IPS-15b (cell line): Measurements from ENCODE around the gene NT5DC2.

Source experiments
- H3K27me3 ChIP-seq: one replicate; pipeline ENCODE4 v1.6.1; 2013; ENCODE audit warnings: low read length; ENCODE audit not compliant: control insufficient read depth, insufficient read depth
- H3K36me3 ChIP-seq: one replicate; pipeline ENCODE4 v1.6.1; 2013; ENCODE audit warnings: low read length; ENCODE audit not compliant: control insufficient read depth, insufficient read depth
- H3K4me1 ChIP-seq: one replicate; pipeline ENCODE4 v1.6.1; 2013; ENCODE audit warnings: mild to moderate bottlenecking, low read length; ENCODE audit not compliant: control insufficient read depth, insufficient read depth
- H3K4me3 ChIP-seq: one replicate; pipeline ENCODE4 v1.5.1; 2013; ENCODE audit warnings: low read depth, low read length
- H3K9ac ChIP-seq: one replicate; pipeline ENCODE4 v1.6.1; 2013; ENCODE audit warnings: low read depth, mild to moderate bottlenecking, low read length
- H3K9me3 ChIP-seq: one replicate; pipeline ENCODE4 v1.6.1; 2013; ENCODE audit warnings: mild to moderate bottlenecking, low read length; ENCODE audit not compliant: control insufficient read depth, insufficient read depth

The NT5DC2 gene

GRCh38 chr3:52554026-52554755, 20.5 kb upstream of the NT5DC2 start:
- Histone ChIP-seq H3K9me3 (no peaks in the 10 kb centered on the region), H3K4me1 (no peaks in the 10 kb centered on the region), H3K36me3 (no peaks in the 10 kb centered on the region), H3K4me3 (no peak overlapping the region), H3K9ac (no peak overlapping the region), H3K27me3 (no peaks in the 10 kb centered on the region)

GRCh38 chr3:52552089-52552488, 18.4 kb upstream of the NT5DC2 start:
- no peak overlapping the region for H3K9ac ChIP-seq

DNA sequence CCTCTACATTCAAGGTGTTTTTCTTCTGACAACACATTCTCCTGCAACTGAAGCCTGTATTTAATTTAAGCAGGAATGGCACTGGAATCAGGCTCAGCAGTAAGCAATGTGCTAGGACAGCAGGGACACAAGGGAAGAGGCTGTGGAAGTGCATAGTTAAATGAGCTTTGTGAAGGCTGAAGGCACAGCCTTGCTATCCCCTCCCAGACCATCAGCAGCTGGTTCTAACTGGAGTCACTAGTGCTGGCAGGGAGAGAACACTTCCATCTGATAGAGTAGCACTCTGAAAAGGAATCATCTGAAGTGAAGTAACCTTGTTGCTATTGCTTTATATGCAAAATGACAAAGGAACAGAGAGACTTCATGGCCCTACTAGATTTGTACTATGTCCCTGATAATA, 17.5 kb upstream of the NT5DC2 start:
- no peaks in the 10 kb centered on the region for H3K36me3 ChIP-seq
- H3K27me3 ChIP-seq, result no peaks in the 10 kb centered on the region
- no peak overlapping the region for H3K9ac ChIP-seq

More at GRCh38 chr3:52552089-52552488, 18.4 kb upstream of the NT5DC2 start:
- Histone ChIP-seq H3K27me3 (no peaks in the 10 kb centered on the region), H3K4me1 (no peaks in the 10 kb centered on the region), H3K9me3 (no peaks in the 10 kb centered on the region), H3K4me3 (no peak overlapping the region), H3K36me3 (no peaks in the 10 kb centered on the region)

GRCh38 chr3:52547143-52547542, 13.5 kb upstream of the NT5DC2 start:
- H3K4me1 ChIP-seq, result no peaks in the 10 kb centered on the region
- no peaks in the 10 kb centered on the region for H3K9me3 ChIP-seq
- H3K9ac ChIP-seq, result no peak overlapping the region
- H3K36me3 ChIP-seq, result no peaks in the 10 kb centered on the region
- no peaks in the 10 kb centered on the region for H3K27me3 ChIP-seq
- no peak overlapping the region for H3K4me3 ChIP-seq

More for the DNA sequence above, 17.5 kb upstream of the NT5DC2 start:
- no peaks in the 10 kb centered on the region for H3K4me1 ChIP-seq
- H3K9me3 ChIP-seq, result no peaks in the 10 kb centered on the region
- H3K4me3 ChIP-seq, result no peak overlapping the region

DNA sequence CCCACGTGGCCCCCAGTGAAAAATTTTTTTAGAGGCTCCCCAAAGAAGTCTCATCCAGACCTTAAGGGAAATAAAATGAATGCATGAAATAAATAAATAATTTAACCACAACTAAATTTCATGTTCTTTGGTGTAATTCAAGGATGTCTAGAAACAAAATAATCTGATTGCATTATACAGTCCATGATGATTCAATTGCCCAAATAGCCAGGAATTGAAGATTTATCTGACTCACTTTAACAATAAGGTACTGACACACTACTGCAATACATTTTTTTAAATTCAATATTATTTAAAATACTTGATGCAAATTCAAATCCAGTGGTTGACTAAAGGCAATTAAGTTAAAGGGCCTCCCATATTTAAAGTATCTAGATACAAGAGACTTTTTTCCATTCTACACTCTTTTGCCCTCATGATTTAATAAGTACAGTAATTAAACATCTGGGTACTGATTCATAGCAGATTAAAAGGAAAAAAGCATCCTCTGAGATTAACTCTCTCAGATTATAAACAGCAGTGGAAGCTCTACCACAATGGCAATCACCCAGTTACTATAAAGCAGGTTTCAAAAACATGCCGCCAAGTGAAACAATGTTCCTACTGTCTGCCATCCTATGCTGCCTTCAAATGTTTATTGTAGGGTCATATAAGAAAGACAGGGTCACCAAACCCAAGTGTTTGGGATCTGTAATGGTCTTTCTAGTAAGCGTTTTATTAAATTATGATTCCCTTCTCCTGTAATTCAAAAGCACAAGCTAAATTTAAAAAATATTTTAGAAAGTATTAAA, 12.6 kb upstream of the NT5DC2 start:
- Histone ChIP-seq H3K27me3 (no peaks in the 10 kb centered on the region), H3K4me3 (no peak overlapping the region), H3K4me1 (no peaks in the 10 kb centered on the region), H3K9me3 (no peaks in the 10 kb centered on the region), H3K9ac (no peak overlapping the region), H3K36me3 (no peaks in the 10 kb centered on the region)

DNA sequence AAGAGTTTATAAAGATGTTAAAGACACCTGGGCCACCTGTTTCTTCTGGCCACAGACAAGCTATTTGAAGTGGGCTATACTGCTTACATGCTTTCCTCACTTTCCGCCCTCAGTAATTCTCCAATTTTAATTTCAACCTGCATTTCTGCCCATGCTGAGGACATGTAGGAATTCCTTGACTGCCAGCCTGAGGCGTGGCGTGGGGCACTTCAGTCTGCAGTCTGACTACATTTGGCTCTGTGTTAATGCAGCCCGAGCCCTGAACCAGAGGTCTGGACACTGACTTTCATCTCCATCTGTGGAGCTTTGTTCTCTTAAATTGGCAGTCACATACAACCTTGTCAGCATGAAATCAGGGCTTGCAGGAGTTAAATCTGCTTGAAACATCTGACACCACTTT, 11.3 kb upstream of the NT5DC2 start:
- Histone ChIP-seq H3K9ac (no peak overlapping the region), H3K27me3 (no peaks in the 10 kb centered on the region), H3K9me3 (no peaks in the 10 kb centered on the region), H3K4me3 (no peak overlapping the region), H3K36me3 (peaks cover 3% of the 10 kb centered on the region), H3K4me1 (peaks cover 2% of the 10 kb centered on the region)

GRCh38 chr3:52541050-52541449, 7.4 kb upstream of the NT5DC2 start:
- H3K4me1 ChIP-seq, result peaks cover 9% of the 10 kb centered on the region
- H3K27me3 ChIP-seq, result no peaks in the 10 kb centered on the region
- H3K9me3 ChIP-seq, result no peaks in the 10 kb centered on the region
- no peak overlapping the region for H3K4me3 ChIP-seq
- H3K9ac ChIP-seq, result no peak overlapping the region
- H3K36me3 ChIP-seq, result peaks cover 12% of the 10 kb centered on the region

GRCh38 chr3:52539010-52539653, 5.5 kb upstream of the NT5DC2 start:
- no peak overlapping the region for H3K9ac ChIP-seq
- peaks cover 12% of the 10 kb centered on the region for H3K36me3 ChIP-seq
- H3K4me3 ChIP-seq, result no peak overlapping the region
- H3K9me3 ChIP-seq, result no peaks in the 10 kb centered on the region
- no peaks in the 10 kb centered on the region for H3K27me3 ChIP-seq
- peaks cover 19% of the 10 kb centered on the region for H3K4me1 ChIP-seq

GRCh38 chr3:52537726-52538421, 4.2 kb upstream of the NT5DC2 start:
- no peaks in the 10 kb centered on the region for H3K9me3 ChIP-seq
- peaks cover 19% of the 10 kb centered on the region for H3K4me1 ChIP-seq
- peaks cover 12% of the 10 kb centered on the region for H3K36me3 ChIP-seq
- no peaks in the 10 kb centered on the region for H3K27me3 ChIP-seq
- peak overlapping the region; percentile 99 for H3K4me3 ChIP-seq
- peak overlapping the region; percentile 39 for H3K9ac ChIP-seq

DNA sequence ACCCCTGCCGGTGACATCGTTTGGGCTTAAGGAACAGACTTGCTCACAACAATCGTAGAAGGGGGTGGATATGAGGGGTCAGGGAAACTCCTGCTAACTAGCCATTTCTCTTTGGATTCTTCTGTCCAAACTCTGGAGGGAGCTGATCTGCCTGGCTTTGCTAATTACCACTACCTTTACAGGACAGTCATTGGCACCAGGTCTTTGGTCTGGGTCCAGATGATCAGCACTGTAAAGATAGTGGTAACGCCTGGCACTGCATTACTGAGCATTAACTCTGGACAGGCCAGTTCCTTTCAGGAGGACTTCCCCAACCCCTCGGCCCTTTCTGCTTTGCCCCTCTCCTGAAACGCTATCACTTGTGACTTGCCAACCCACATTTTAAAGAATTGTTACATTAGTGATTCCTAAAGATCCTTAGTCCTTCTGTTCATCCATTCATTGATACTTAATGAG, 3.5 kb upstream of the NT5DC2 start:
- H3K9me3 ChIP-seq, result no peaks in the 10 kb centered on the region
- peaks cover 12% of the 10 kb centered on the region for H3K36me3 ChIP-seq
- peaks cover 19% of the 10 kb centered on the region for H3K4me1 ChIP-seq
- peak overlapping the region; percentile 99 for H3K4me3 ChIP-seq
- no peaks in the 10 kb centered on the region for H3K27me3 ChIP-seq
- H3K9ac ChIP-seq, result peak overlapping the region; percentile 95

GRCh38 chr3:52536369-52537164, 2.9 kb upstream of the NT5DC2 start, which contains the start of gene UQCC5:
TSS of gene UQCC5 (plus strand) at chr3:52536605. CDS start at chr3:52536756, 151 bp downstream.
- H3K27me3 ChIP-seq, result no peaks in the 10 kb centered on the region
- H3K36me3 ChIP-seq, result peaks cover 17% of the 10 kb centered on the region
- H3K4me3 ChIP-seq, result peak within 1 kb of the TSS; percentile 99
- no peaks in the 10 kb centered on the region for H3K9me3 ChIP-seq
- H3K9ac ChIP-seq, result peak within 1 kb of the TSS; percentile 95
- H3K4me1 ChIP-seq, result peaks cover 19% of the 10 kb centered on the region
